Lung microvascular endothelial cell (primary cell): ENCODE measurements around the gene ALG12. TPM values are rescaled to one million over a fixed set of nuclear protein-coding genes. Genes with fewer than 3 reads are reported as not detected.

Experiments used
- DNase-seq, 2 donors: peaks; one replicate each; pipeline versions ENCODE4 v3.0.0 to v3.0.0-alpha.2; 2010; ENCODE audit warnings: low read depth in 2 of 2
- total RNA-seq: library from RNA; depleted of rRNA; stranded (reverse); fragments of >200 nt; gene quantifications from 2 replicates; pipeline ENCODE4 v1.2.1, GENCODE V29; 2014

The ALG12 gene
- total RNA-seq, 1 donor from 2014 or later = 13.5 TPM

DNA sequence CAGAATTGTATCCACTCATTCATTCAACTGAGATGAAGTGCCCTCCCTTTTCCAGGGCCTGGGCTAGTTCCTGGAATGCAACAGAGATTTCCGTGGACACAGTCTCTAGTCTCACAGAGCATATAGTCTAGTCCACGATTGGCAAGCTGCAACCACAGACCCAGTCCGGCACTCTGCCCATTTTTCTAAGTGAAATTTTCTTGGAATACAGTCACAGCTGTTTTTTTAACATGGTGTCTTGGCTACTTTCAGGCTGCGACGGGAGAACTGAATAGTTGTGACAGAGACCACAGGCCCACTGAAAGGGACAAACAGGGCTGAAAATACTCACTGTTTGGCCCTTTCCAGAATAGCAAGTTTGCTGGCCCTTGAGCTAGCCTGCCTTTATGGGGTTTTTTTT lies 29.2 kb downstream of the ALG12 start:
- DNase-seq = no peak

DNA sequence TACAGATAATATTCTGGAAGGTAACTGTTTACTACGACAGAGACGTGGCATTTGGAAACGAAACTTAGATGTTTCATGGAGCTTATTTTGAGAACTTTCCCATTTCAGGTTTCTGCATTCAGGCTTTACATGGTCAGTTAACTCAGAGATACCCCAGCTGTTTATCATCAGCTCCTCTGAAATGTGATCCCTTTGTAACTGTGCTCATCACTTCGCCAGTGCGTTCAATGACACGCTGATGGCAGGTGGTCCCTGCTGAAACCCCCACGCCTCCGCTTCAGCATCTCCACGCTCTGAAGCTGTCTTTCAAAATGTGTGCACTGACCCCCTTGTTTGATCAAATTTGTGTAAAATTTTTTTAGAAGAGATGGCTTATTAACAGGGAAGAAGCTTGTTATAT lies 30.5 kb downstream of the ALG12 start:
- DNase-seq = no peak

DNA sequence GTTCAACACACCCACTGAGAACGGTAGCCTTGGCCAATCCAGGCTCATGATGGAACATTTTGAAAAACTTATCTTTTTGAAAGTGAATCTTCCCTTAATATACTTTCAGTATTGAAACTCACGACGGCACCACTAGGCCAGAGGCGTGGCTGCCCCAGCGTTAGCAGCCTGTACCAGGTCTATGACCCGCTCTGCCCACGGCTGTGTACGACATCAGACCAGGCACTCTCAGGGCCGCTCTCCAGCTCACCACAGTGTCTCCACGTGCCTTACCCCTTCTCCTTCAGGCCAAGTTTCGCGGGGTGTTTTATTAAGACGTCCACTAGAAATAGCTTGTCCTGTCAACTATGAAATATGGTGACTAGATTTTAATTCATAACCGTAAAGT lies 31.2 kb downstream of the ALG12 start:
- DNase-seq = no peak

DNA sequence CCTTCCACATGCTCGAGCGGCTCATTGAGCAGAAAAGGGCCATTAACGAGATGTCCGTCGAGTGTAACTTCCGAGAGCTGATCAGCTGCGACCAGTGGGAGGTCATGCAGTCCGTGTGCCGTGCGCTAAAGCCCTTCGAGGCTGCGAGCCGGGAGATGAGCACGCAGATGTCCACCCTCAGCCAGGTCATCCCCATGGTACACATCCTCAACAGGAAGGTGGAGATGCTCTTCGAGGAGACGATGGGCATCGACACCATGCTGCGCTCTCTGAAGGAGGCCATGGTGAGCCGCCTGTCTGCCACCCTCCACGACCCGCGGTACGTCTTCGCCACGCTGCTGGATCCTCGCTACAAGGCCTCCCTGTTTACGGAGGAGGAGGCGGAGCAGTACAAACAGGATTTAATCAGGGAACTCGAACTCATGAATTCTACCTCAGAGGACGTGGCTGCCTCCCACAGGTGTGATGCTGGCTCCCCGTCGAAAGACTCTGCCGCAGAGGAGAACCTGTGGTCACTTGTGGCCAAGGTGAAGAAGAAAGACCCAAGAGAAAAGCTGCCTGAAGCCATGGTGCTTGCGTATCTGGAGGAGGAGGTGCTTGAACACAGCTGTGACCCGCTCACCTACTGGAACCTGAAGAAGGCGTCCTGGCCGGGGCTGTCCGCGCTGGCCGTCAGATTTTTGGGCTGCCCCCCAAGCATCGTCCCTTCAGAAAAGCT lies 31.7 kb downstream of the ALG12 start:
- DNase-seq = no peak

DNA sequence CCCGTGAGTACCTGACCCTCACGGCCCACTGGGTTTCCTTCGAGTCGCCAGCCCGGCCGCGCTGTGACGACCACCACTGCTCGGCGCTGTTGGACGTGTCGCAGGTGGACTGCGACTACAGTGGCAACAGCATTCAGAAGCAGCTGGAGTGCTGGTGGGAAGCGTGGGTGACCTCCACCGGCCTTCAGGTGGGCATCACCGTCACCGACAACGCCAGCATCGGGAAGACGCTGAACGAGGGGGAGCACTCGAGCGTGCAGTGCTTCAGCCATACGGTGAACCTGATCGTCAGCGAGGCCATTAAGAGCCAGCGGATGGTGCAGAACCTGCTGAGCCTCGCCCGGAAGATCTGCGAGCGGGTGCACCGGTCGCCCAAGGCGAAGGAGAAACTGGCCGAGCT lies 32.4 kb downstream of the ALG12 start:
- no peak for DNase-seq

DNA sequence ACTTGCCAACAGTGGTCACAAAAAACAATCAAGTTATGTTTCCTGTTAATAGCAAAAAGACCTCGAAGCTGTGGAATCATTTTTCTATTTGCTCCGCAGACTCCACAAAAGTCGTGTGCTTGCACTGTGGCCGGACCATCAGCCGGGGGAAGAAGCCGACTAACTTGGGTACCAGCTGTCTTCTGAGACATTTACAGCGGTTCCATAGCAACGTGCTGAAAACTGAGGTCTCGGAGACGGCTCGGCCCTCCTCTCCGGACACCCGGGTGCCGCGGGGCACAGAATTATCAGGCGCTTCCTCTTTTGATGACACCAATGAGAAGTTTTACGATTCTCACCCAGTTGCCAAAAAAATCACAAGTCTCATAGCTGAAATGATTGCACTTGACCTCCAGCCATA lies 33.0 kb downstream of the ALG12 start:
- DNase-seq = no peak

DNA sequence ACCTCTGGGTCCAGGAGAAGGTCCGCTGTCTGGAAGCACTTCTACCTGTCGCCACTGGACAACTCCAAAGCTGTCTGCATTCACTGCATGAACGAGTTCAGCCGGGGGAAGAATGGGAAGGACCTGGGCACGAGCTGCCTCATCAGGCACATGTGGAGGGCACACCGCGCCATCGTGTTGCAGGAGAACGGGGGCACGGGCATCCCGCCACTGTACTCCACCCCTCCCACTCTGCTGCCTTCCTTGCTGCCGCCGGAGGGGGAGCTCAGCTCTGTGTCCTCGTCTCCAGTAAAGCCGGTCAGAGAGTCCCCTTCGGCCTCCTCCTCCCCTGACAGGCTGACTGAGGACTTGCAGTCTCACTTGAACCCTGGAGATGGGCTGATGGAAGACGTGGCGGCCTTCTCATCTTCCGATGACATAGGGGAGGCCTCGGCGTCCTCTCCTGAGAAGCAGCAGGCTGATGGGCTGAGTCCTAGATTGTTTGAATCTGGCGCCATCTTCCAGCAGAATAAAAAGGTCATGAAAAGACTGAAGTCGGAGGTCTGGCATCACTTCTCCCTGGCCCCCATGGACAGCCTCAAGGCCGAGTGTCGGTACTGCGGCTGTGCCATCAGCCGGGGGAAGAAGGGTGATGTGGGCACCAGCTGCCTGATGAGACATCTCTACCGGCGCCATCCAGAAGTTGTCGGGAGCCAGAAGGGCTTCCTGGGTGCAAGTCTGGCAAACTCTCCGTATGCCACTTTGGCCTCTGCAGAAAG lies 33.6 kb downstream of the ALG12 start:
- DNase-seq = no peak

DNA sequence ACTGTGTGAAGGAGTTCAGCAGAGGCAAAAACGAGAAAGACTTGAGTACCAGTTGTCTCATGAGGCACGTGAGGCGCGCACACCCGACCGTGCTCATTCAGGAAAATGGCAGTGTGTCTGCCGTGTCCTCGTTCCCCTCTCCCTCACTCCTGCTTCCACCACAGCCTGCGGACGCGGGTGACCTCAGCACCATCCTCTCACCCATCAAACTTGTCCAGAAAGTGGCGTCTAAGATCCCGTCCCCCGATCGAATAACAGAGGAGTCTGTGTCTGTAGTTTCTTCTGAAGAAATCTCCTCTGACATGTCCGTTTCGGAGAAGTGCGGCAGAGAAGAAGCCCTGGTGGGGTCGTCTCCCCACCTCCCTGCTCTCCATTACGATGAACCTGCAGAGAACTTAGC lies 34.2 kb downstream of the ALG12 start:
- no peak for DNase-seq

DNA sequence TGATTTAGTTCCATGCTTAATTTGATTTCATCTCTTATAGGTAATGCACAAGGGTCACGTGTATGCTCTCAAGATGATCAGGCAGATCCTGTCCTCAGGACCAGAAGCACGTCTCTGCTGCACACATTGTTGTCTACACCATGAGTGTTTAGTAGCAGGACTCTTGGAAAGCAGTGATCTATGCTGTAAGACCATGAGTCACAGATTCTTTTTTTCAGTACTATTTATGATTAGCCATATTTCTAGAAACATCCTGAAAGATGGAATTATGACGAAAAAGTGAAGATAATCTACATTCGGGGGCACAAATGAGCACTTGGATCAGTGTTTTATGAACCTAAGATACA lies 35.0 kb downstream of the ALG12 start:
- peak in 1 of 2 donors; percentile 31 for DNase-seq

DNA sequence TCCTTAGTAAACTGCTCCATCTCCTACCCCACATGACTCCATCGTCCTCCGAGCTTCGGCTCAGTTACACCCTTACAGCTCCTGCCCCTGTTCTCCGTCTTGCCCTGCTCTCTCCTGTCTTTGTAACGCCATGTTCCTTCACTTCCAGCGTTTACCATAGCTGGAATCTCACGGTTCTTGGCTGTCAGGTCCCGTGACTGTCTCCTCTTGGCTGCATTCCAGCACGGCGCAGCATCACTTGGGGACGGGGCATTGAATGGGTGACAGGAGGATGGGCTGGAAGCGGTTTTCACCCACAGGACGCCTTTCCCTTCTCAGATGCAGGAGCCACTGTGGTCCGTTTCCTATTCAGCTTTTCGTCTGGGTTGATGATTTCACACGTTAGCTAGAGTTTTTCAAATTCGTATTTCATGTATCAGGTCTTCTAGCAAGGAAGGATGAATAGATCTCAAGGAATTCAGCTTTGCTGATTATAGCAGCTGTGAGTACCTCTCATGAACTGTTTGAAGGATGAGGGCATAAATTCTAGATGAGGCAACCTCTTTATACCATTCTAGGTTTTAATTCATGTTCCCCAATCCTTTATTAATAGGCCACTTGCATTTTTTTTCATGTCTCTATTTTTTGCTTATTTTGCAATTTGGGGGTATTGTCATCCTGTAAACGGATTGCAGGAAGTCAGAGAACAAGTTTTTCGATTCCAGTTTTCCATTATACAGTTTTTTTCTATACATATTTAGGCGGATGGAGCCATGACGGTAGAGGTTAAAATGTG lies 35.5 kb downstream of the ALG12 start:
- DNase-seq = peak in 1 of 2 donors; percentile 15

DNA sequence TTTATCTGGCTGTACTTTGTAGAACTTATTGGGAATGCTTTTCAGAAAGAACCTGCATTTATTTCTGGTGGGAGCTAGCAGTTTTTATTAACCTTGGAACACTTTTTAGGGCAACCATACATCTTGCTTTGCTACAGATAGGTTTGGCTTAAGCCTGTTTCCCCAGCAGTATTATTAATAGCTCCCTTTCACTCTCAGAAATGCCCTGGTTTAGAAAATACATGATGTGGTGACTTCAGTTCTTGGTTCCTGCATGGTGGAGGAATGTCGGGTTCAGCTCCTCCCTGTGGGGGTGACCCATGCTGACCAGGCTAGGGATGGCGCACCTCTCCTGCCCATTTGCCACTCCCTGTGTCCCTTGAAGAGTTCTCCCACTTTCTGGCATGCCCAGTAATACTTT lies 36.4 kb downstream of the ALG12 start:
- DNase-seq = no peak

DNA sequence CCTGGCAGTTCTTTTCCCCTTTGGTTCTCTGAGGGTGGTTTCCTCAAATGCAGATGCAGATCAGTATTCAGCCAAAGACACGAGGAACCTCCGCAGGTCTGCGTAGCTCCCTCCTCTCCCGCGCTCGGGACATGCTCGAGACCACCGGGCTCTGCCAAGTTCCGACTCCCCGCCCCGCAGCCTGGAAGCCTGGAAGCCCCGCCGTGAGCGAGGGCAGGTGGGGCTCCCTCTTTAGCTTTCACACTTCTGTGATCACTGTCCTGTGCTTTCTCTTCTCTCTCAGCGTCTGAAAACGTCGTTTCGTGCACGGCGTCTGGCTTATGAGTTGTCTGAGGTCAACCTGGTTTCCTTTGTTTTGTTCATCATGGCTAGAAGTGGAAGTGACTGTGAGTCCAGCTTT lies 38.0 kb downstream of the ALG12 start:
- peak; percentile 80 to 87 for DNase-seq

DNA sequence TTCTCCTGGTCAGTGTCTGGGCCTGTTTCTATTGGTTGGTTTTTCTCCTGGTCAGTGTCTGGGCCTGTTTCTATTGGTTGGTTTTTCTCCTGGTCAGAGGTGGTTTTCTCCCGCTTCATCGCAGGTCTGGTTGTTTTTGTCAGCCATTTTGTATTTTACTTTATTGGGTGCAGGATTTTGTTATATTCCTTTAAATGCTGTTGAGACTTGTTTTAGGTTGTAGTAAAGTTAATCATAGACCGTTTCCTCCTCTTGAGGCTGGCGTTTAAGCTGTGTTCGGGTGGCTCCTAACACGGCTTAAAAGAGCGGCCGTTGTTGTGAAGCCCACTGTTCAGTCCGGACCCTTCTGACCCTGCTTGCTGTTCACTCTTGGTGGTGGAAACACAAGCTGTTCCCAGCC lies 38.4 kb downstream of the ALG12 start:
- DNase-seq = peak in 1 of 2 donors; percentile 12

DNA sequence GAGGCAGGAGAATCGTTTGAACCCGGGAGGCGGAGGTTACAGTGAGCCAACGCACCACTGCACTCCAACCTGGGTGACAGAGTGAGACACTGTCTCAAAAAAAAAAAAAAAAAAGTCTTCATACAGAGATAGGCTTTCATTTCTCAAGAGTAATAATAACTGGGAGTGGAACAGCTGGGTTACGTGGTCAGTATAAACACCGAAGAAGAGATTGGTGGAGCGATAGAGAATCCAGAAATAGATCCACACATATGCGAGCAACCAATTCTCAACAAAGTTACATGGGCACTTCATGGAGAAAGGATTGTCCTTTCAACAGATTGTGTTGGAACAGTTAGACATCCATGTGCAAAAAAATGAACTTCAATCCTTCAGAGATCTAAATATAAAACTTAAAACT lies 40.0 kb downstream of the ALG12 start:
- DNase-seq = no peak

DNA sequence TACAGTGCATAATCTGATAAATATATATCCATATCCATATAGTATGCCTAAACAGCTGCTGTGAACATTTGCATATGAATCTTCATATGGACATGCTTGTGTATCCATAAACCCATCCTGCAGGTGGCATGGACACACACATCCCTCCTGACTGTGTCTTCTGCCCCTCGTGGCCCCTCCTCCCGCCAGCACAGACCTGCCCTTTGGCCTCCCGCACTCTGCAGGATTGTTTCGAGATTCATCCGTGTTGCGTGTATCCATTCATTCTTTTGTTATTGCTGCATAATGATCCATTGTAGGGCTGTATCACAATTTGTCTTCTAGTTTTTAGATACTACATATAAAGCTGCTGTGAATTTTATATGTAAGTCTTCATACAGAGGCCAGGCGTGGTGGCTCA lies 40.6 kb downstream of the ALG12 start:
- no peak for DNase-seq

DNA sequence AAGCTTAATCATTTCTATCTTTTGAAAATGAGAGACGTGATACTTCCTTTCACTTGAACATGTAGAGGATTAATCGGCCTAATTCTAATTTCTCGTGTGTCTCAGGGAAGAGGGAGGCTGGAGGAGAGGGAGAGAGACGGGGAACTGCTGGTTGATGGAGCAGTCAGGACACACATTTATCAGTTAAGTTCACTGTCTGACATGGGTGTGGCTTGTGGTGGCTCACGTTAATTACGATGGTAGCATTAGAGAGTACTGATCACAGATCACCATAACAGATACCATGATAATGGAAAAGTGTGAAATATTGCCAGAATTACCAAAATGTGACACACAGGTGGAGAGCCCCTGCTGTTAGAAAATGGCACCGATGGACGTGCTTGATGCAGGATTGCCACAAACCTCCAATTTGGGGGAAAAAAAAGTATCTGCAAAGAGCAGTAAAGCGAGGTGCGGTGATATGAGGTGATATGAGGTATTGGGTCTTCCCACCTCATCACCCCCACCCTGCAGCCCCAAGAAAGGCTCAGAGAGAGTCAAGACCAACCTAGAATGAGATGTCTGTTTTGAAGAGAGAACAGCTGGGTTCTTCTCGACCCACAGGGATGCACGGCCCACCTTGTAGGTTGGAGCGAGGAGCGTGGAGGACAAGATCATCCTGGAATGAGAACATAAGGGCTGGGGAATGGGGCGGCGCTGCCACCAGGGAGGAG lies 44.9 kb downstream of the ALG12 start:
- DNase-seq = no peak

DNA sequence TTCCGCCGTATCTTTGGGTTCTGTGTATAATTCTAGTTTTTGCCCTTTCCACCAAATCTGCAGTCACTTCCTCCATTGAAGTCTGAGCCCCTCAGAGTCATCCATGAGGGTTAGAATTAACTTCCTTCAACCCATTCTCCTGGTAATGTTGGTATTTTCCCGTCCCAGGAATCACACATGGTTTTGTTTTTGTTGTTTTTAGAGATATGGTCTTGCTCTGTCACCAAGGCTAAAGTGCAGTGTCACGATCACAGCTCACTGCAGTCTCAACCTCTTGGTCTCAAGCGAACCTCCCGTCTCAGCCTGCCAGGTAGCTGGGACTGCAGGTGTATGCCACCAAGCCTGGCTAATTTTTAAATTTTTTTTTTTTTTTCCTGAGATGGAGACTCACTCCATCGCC lies 45.9 kb downstream of the ALG12 start:
- DNase-seq = no peak

DNA sequence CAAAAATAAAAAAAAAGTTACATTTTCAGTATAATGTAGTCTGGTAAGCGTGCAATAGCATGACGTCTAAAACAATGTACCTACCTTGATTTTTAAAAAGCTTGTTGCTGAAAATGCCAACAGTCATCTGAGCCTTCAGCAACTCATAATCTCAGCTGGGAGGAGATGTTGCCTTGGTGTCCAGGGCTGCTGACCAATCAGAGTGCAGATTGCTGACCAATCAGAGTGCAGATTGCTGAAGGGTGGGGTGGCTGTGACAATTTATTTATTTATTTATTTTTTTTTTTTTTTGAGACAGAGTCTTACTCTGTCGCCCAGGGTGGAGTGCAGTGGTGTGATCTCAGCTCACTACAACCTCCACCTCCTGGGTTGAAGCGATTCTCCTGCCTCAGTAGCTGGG lies 46.8 kb downstream of the ALG12 start:
- DNase-seq = no peak

DNA sequence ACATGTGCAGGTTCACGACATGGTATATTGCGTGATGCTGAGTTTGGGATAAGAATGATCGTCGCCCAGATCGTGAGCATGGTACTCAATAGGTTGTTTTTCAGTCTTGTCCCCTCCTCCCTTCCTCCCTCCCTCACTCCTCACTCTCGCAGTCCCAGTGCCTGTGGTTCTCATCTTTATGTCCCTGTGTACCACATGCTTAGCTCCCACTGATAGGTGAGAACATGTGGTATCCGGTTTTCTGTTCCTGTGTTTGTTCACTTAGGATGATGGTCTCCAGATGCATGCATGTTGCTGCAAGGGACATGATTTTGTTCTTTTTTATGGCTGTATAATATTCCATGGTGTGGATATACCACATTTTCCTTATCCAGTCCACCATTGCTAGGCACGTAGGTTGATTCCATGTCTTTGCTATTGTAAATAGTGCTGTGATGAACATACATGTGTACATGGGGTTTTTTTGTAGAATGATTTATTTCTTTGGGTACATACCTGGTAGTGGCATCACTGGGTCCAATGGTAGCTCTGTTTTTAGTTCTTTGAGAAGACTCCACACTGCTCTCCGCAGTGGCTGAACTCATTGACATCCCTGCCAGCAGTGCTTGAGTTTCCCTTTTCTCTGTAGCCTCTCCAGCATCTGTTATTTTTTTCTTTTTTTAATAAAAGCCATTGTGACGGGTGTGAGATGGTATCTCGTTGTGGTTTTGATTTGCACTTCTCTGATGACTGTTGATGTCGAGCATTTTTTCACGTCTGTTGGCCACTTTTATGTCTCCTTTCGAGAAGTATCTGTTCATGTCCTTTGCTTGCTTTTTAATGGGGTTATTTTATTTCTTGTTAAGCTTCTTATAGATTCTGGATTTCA lies 48.2 kb downstream of the ALG12 start:
- DNase-seq = no peak

DNA sequence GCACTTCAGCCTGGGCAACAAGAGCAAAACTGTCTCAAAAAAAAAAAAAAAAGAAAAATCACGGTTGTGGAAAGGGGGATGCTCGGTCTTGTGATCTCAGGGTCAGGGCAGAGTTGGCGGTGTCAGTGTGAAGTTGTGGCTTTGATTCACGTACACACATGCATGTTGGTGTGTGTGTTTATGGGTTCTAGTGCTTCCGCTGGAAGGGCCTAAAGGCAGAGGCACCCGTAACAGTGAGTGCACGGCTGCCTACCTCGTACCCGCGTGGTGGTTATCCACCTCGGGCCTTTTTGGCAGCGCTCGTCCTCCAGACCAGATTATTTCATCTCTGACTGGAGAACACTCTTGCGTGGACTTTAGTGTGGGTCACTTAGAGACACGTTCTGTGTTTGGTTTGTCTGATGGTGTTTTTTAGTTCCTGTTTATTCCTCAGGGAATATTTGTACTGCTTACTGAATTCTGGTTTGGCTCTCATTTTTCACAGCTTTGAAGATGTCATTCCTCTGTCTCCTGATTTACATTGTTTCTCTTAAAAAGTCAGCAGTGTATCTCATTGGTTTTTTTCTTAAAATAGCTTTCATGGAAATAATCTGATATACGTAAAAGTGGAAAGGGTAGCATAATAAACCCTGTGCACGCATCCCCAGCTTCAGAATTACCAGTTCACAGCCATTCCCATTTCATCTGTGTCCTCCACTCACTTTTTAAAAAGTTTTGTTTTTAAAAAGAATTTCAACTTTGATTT lies 49.0 kb downstream of the ALG12 start:
- DNase-seq = no peak
